H9 (cell line): ENCODE data around the gene PLB1. TPM values are rescaled to one million over a fixed set of nuclear protein-coding genes. Genes with fewer than 3 reads are reported as not detected.

Source experiments
- DNase-seq: peaks from one replicate; pipeline ENCODE4 v3.0.0-alpha.2; 2017
- H2AFZ ChIP-seq: one replicate; pipeline ENCODE4 v1.6.1; 2013; ENCODE audit warnings: mild to moderate bottlenecking, low read length, control low read depth, moderate library complexity
- H2AK5ac ChIP-seq: 2 replicates; pipeline ENCODE4 v1.6.1; 2013; ENCODE audit warnings: low read length, control low read depth, mixed read lengths; ENCODE audit not compliant: insufficient read length
- H2BK120ac ChIP-seq: one replicate; pipeline ENCODE4 v1.6.1; 2013; ENCODE audit warnings: low read depth, mild to moderate bottlenecking, low read length, control low read depth, inconsistent platforms; ENCODE audit not compliant: poor library complexity, severe bottlenecking
- H2BK12ac ChIP-seq: 2 replicates; pipeline ENCODE4 v1.6.1; 2013; ENCODE audit warnings: low read length, control low read depth, mixed read lengths, low read depth; ENCODE audit not compliant: insufficient read length
- H2BK15ac ChIP-seq: 2 replicates; pipeline ENCODE4 v1.6.1; 2013; ENCODE audit warnings: low read depth, low read length, control low read depth
- H2BK20ac ChIP-seq: one replicate; pipeline ENCODE4 v1.6.1; 2013; ENCODE audit warnings: low read depth, mild to moderate bottlenecking, low read length, control low read depth, inconsistent platforms; ENCODE audit not compliant: poor library complexity, severe bottlenecking
- H2BK5ac ChIP-seq: 2 replicates; pipeline ENCODE4 v1.6.1; 2013; ENCODE audit warnings: low read length, control low read depth, mixed read lengths; ENCODE audit not compliant: insufficient read length
- H3K14ac ChIP-seq: 2 replicates; pipeline ENCODE4 v1.6.1; 2013; ENCODE audit warnings: low read length, control low read depth; ENCODE audit not compliant: insufficient read depth
- H3K18ac ChIP-seq: 2 replicates; pipeline ENCODE4 v1.6.1; 2013; ENCODE audit warnings: low read depth, mild to moderate bottlenecking, mixed read lengths, low read length, control low read depth; ENCODE audit not compliant: insufficient read length
- H3K23ac ChIP-seq: 2 replicates; pipeline ENCODE4 v1.6.1; 2013; ENCODE audit warnings: low read length, control low read depth, mixed read lengths, low read depth; ENCODE audit not compliant: insufficient read length
- H3K23me2 ChIP-seq: 2 replicates; pipeline ENCODE4 v1.6.1; 2013; ENCODE audit warnings: low read depth, mild to moderate bottlenecking, mixed read lengths, low read length, control low read depth; ENCODE audit not compliant: insufficient read length, poor library complexity, severe bottlenecking
- H3K27ac ChIP-seq: 2 replicates; pipeline ENCODE4 v1.5.1; 2013; ENCODE audit warnings: low read length, control low read depth, mixed read lengths, low read depth; ENCODE audit not compliant: insufficient read length
- H3K27me3 ChIP-seq: 2 replicates; pipeline ENCODE4 v1.6.1; 2013; ENCODE audit warnings: low read length, control low read depth, inconsistent platforms; ENCODE audit not compliant: insufficient read depth
- H3K4ac ChIP-seq: 2 replicates; pipeline ENCODE4 v1.6.1; 2013; ENCODE audit warnings: low read depth, mild to moderate bottlenecking, control low read depth, inconsistent platforms, low read length, moderate library complexity
- H3K4me1 ChIP-seq: 2 replicates; pipeline ENCODE4 v1.6.1; 2013; ENCODE audit warnings: low read length, control low read depth, inconsistent platforms; ENCODE audit not compliant: insufficient read depth
- H3K4me2 ChIP-seq: 2 replicates; pipeline ENCODE4 v1.6.1; 2013; ENCODE audit warnings: low read length, control low read depth, mixed read lengths; ENCODE audit not compliant: insufficient read length, insufficient read depth
- H3K56ac ChIP-seq: 2 replicates; pipeline ENCODE4 v1.6.1; 2013; ENCODE audit warnings: low read depth, mild to moderate bottlenecking, mixed read lengths, low read length, control low read depth; ENCODE audit not compliant: insufficient read length
- H3K79me1 ChIP-seq: 2 replicates; pipeline ENCODE4 v1.6.1; 2013; ENCODE audit warnings: low read depth, mild to moderate bottlenecking, moderate library complexity, low read length, control low read depth, inconsistent platforms; ENCODE audit not compliant: insufficient read depth, poor library complexity, severe bottlenecking
- H3K79me2 ChIP-seq: 2 replicates; pipeline ENCODE4 v1.6.1; 2013; ENCODE audit warnings: low read length, control low read depth, inconsistent platforms; ENCODE audit not compliant: insufficient read depth
- H3K9ac ChIP-seq: 2 replicates; pipeline ENCODE4 v1.6.1; 2013; ENCODE audit warnings: low read length, control low read depth, mixed read lengths; ENCODE audit not compliant: insufficient read length; ENCODE audit errors: extremely low read depth
- H3K9me3 ChIP-seq: one replicate; pipeline ENCODE4 v1.6.1; 2013; ENCODE audit warnings: low read depth, low read length, inconsistent platforms; ENCODE audit not compliant: control insufficient read depth
- H3T11ph ChIP-seq: one replicate; pipeline ENCODE4 v1.6.1; 2013; ENCODE audit warnings: mild to moderate bottlenecking, low read length, control low read depth, inconsistent platforms
- H4K20me1 ChIP-seq: one replicate; pipeline ENCODE4 v1.6.1; 2013; ENCODE audit not compliant: control insufficient read depth, insufficient read length, insufficient read depth
- H4K5ac ChIP-seq: 2 replicates; pipeline ENCODE4 v1.6.1; 2013; ENCODE audit warnings: low read depth, mild to moderate bottlenecking, mixed read lengths, low read length, control low read depth; ENCODE audit not compliant: insufficient read length
- H4K8ac ChIP-seq: replicated peaks from 2 replicates; pipeline ENCODE4 v1.6.1; 2013; ENCODE audit warnings: low read length, control low read depth, mixed read lengths, low read depth; ENCODE audit not compliant: insufficient read length
- H4K91ac ChIP-seq: 2 replicates; pipeline ENCODE4 v1.6.1; 2013; ENCODE audit warnings: low read depth, mild to moderate bottlenecking, moderate library complexity, mixed read lengths, low read length, control low read depth; ENCODE audit not compliant: insufficient read length
- H3K27ac Mint-ChIP-seq, 3 experiments: 2 replicates in 2 of 3; 3 replicates in 1 of 3; pipeline ENCODE4 v1.8.0; 2020 to 2021; ENCODE audit warnings: mixed read lengths in 3 of 3, mild to moderate bottlenecking in 1 of 3, moderate library complexity in 1 of 3
- H3K27me3 Mint-ChIP-seq: 2 replicates; pipeline ENCODE4 v1.8.0; 2021; ENCODE audit warnings: low read depth, mild to moderate bottlenecking, moderate library complexity, mixed read lengths
- H3K36me3 Mint-ChIP-seq, 3 experiments: 2 replicates in 2 of 3; 3 replicates in 1 of 3; pipeline ENCODE4 v1.8.0; 2020 to 2021; ENCODE audit warnings: low read depth in 3 of 3, mixed read lengths in 3 of 3; ENCODE audit not compliant: insufficient read depth in 1 of 3
- H3K4me1 Mint-ChIP-seq, 2 experiments: 2 replicates each; pipeline ENCODE4 v1.8.0; 2020; ENCODE audit warnings: mixed read lengths in 2 of 2
- H3K4me3 Mint-ChIP-seq, 2 experiments: 2 replicates in 1 of 2; 3 replicates in 1 of 2; pipeline ENCODE4 v1.8.0; 2020 to 2021; ENCODE audit warnings: mild to moderate bottlenecking in 2 of 2, mixed read lengths in 2 of 2, moderate library complexity in 1 of 2
- H3K9me3 Mint-ChIP-seq, 2 experiments: 2 replicates in 1 of 2; 3 replicates in 1 of 2; pipeline ENCODE4 v1.8.0; 2020; ENCODE audit warnings: mild to moderate bottlenecking in 2 of 2, mixed read lengths in 2 of 2, moderate library complexity in 1 of 2
- WGBS: extraction: QIAGEN DNeasy Blood & Tissue Kit; methylation state at CpG from one replicate; pipeline ENCODE4 v1.1.7; 2013; ENCODE audit warnings: missing lambda C conversion rate, low lambda C conversion rate, mixed read lengths; ENCODE audit not compliant: insufficient read length; ENCODE audit errors: extremely low coverage; 5-methylcytosine and 5-hydroxymethylcytosine counted together
- total RNA-seq: library from RNA; stranded (reverse); gene quantifications from 2 replicates; pipeline ENCODE4 v1.2.1, GENCODE V29; 2021
- TF ChIP-seq, protein P1 (sequence below): fragments of 200-600 bp; sonication (generic); conservative IDR thresholded peaks from 3 replicates; pipeline ENCODE4 v1.8.0; 2021; ENCODE audit warnings: antibody characterized with exemption, mild to moderate bottlenecking

The PLB1 gene
- total RNA-seq, 1 experiment from 2014 or later, result not detected

- Histone ChIP-seq H3K9ac (no peak overlapping the region), H3K4ac (no peak overlapping the region)
- TF ChIP-seq, protein P1, sequence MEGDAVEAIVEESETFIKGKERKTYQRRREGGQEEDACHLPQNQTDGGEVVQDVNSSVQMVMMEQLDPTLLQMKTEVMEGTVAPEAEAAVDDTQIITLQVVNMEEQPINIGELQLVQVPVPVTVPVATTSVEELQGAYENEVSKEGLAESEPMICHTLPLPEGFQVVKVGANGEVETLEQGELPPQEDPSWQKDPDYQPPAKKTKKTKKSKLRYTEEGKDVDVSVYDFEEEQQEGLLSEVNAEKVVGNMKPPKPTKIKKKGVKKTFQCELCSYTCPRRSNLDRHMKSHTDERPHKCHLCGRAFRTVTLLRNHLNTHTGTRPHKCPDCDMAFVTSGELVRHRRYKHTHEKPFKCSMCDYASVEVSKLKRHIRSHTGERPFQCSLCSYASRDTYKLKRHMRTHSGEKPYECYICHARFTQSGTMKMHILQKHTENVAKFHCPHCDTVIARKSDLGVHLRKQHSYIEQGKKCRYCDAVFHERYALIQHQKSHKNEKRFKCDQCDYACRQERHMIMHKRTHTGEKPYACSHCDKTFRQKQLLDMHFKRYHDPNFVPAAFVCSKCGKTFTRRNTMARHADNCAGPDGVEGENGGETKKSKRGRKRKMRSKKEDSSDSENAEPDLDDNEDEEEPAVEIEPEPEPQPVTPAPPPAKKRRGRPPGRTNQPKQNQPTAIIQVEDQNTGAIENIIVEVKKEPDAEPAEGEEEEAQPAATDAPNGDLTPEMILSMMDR, result no peak
These were observed 151.8 kb downstream of the PLB1 start for GRCh38 chr2:28647682-28648081.

More at GRCh38 chr2:28647682-28648081, 151.8 kb downstream of the PLB1 start:
- H3K4me1 Mint-ChIP-seq, result peaks cover 15 to 17% of the 10 kb centered on the region in 2 experiments
- Histone ChIP-seq H2BK20ac (no peak overlapping the region), H4K8ac (no peak overlapping the region), H3K79me1 (no peaks in the 10 kb centered on the region), H4K5ac (no peak overlapping the region), H3K18ac (no peak overlapping the region), H3K23me2 (no peaks in the 10 kb centered on the region), H4K20me1 (no peaks in the 10 kb centered on the region), H3K4me2 (no peak overlapping the region), H4K91ac (no peak overlapping the region), H3K23ac (no peak overlapping the region), H3T11ph (no peak overlapping the region), H2BK15ac (no peak overlapping the region), H2BK120ac (no peak overlapping the region), H2BK12ac (no peak overlapping the region), H3K27me3 (no peaks in the 10 kb centered on the region), H2AFZ (no peak overlapping the region), H3K4me1 (no peaks in the 10 kb centered on the region), H3K9me3 (no peaks in the 10 kb centered on the region), H3K14ac (no peak overlapping the region), H3K56ac (no peak overlapping the region), H2AK5ac (no peak overlapping the region), H3K79me2 (no peaks in the 10 kb centered on the region), H3K27ac (no peak overlapping the region), H2BK5ac (no peak overlapping the region)
- DNase-seq, result no peak
- no peaks in the 10 kb centered on the region for H3K36me3 Mint-ChIP-seq
- no peak overlapping the region for H3K27ac Mint-ChIP-seq
- H3K27me3 Mint-ChIP-seq, result no peaks in the 10 kb centered on the region
- no CpG with 5 or more reads among the region's 4 CpGs for WGBS
- H3K9me3 Mint-ChIP-seq, result no peaks in the 10 kb centered on the region
- no peak overlapping the region for H3K4me3 Mint-ChIP-seq
